H9 (cell line): Measurements from ENCODE around the gene CLIP4. TPM values are rescaled to one million over a fixed set of nuclear protein-coding genes. Genes with fewer than 3 reads are reported as not detected.

Experiments
- DNase-seq: peaks from one replicate; pipeline ENCODE4 v3.0.0-alpha.2; 2017
- H2AFZ ChIP-seq: one replicate; pipeline ENCODE4 v1.6.1; 2013; ENCODE audit warnings: mild to moderate bottlenecking, low read length, control low read depth, moderate library complexity
- H2AK5ac ChIP-seq: 2 replicates; pipeline ENCODE4 v1.6.1; 2013; ENCODE audit warnings: low read length, control low read depth, mixed read lengths; ENCODE audit not compliant: insufficient read length
- H2BK120ac ChIP-seq: one replicate; pipeline ENCODE4 v1.6.1; 2013; ENCODE audit warnings: low read depth, mild to moderate bottlenecking, low read length, control low read depth, inconsistent platforms; ENCODE audit not compliant: poor library complexity, severe bottlenecking
- H2BK12ac ChIP-seq: 2 replicates; pipeline ENCODE4 v1.6.1; 2013; ENCODE audit warnings: low read length, control low read depth, mixed read lengths, low read depth; ENCODE audit not compliant: insufficient read length
- H2BK15ac ChIP-seq: 2 replicates; pipeline ENCODE4 v1.6.1; 2013; ENCODE audit warnings: low read depth, low read length, control low read depth
- H2BK20ac ChIP-seq: one replicate; pipeline ENCODE4 v1.6.1; 2013; ENCODE audit warnings: low read depth, mild to moderate bottlenecking, low read length, control low read depth, inconsistent platforms; ENCODE audit not compliant: poor library complexity, severe bottlenecking
- H2BK5ac ChIP-seq: 2 replicates; pipeline ENCODE4 v1.6.1; 2013; ENCODE audit warnings: low read length, control low read depth, mixed read lengths; ENCODE audit not compliant: insufficient read length
- H3K14ac ChIP-seq: 2 replicates; pipeline ENCODE4 v1.6.1; 2013; ENCODE audit warnings: low read length, control low read depth; ENCODE audit not compliant: insufficient read depth
- H3K18ac ChIP-seq: 2 replicates; pipeline ENCODE4 v1.6.1; 2013; ENCODE audit warnings: low read depth, mild to moderate bottlenecking, mixed read lengths, low read length, control low read depth; ENCODE audit not compliant: insufficient read length
- H3K23ac ChIP-seq: 2 replicates; pipeline ENCODE4 v1.6.1; 2013; ENCODE audit warnings: low read length, control low read depth, mixed read lengths, low read depth; ENCODE audit not compliant: insufficient read length
- H3K23me2 ChIP-seq: 2 replicates; pipeline ENCODE4 v1.6.1; 2013; ENCODE audit warnings: low read depth, mild to moderate bottlenecking, mixed read lengths, low read length, control low read depth; ENCODE audit not compliant: insufficient read length, poor library complexity, severe bottlenecking
- H3K27ac ChIP-seq: 2 replicates; pipeline ENCODE4 v1.5.1; 2013; ENCODE audit warnings: low read length, control low read depth, mixed read lengths, low read depth; ENCODE audit not compliant: insufficient read length
- H3K27me3 ChIP-seq: 2 replicates; pipeline ENCODE4 v1.6.1; 2013; ENCODE audit warnings: low read length, control low read depth, inconsistent platforms; ENCODE audit not compliant: insufficient read depth
- H3K4ac ChIP-seq: 2 replicates; pipeline ENCODE4 v1.6.1; 2013; ENCODE audit warnings: low read depth, mild to moderate bottlenecking, control low read depth, inconsistent platforms, low read length, moderate library complexity
- H3K4me1 ChIP-seq: 2 replicates; pipeline ENCODE4 v1.6.1; 2013; ENCODE audit warnings: low read length, control low read depth, inconsistent platforms; ENCODE audit not compliant: insufficient read depth
- H3K4me2 ChIP-seq: 2 replicates; pipeline ENCODE4 v1.6.1; 2013; ENCODE audit warnings: low read length, control low read depth, mixed read lengths; ENCODE audit not compliant: insufficient read length, insufficient read depth
- H3K56ac ChIP-seq: 2 replicates; pipeline ENCODE4 v1.6.1; 2013; ENCODE audit warnings: low read depth, mild to moderate bottlenecking, mixed read lengths, low read length, control low read depth; ENCODE audit not compliant: insufficient read length
- H3K79me1 ChIP-seq: 2 replicates; pipeline ENCODE4 v1.6.1; 2013; ENCODE audit warnings: low read depth, mild to moderate bottlenecking, moderate library complexity, low read length, control low read depth, inconsistent platforms; ENCODE audit not compliant: insufficient read depth, poor library complexity, severe bottlenecking
- H3K79me2 ChIP-seq: 2 replicates; pipeline ENCODE4 v1.6.1; 2013; ENCODE audit warnings: low read length, control low read depth, inconsistent platforms; ENCODE audit not compliant: insufficient read depth
- H3K9ac ChIP-seq: 2 replicates; pipeline ENCODE4 v1.6.1; 2013; ENCODE audit warnings: low read length, control low read depth, mixed read lengths; ENCODE audit not compliant: insufficient read length; ENCODE audit errors: extremely low read depth
- H3K9me3 ChIP-seq: one replicate; pipeline ENCODE4 v1.6.1; 2013; ENCODE audit warnings: low read depth, low read length, inconsistent platforms; ENCODE audit not compliant: control insufficient read depth
- H3T11ph ChIP-seq: one replicate; pipeline ENCODE4 v1.6.1; 2013; ENCODE audit warnings: mild to moderate bottlenecking, low read length, control low read depth, inconsistent platforms
- H4K20me1 ChIP-seq: one replicate; pipeline ENCODE4 v1.6.1; 2013; ENCODE audit not compliant: control insufficient read depth, insufficient read length, insufficient read depth
- H4K5ac ChIP-seq: 2 replicates; pipeline ENCODE4 v1.6.1; 2013; ENCODE audit warnings: low read depth, mild to moderate bottlenecking, mixed read lengths, low read length, control low read depth; ENCODE audit not compliant: insufficient read length
- H4K8ac ChIP-seq: replicated peaks from 2 replicates; pipeline ENCODE4 v1.6.1; 2013; ENCODE audit warnings: low read length, control low read depth, mixed read lengths, low read depth; ENCODE audit not compliant: insufficient read length
- H4K91ac ChIP-seq: 2 replicates; pipeline ENCODE4 v1.6.1; 2013; ENCODE audit warnings: low read depth, mild to moderate bottlenecking, moderate library complexity, mixed read lengths, low read length, control low read depth; ENCODE audit not compliant: insufficient read length
- H3K27ac Mint-ChIP-seq, 3 experiments: 2 replicates in 2 of 3; 3 replicates in 1 of 3; pipeline ENCODE4 v1.8.0; 2020 to 2021; ENCODE audit warnings: mixed read lengths in 3 of 3, mild to moderate bottlenecking in 1 of 3, moderate library complexity in 1 of 3
- H3K27me3 Mint-ChIP-seq: 2 replicates; pipeline ENCODE4 v1.8.0; 2021; ENCODE audit warnings: low read depth, mild to moderate bottlenecking, moderate library complexity, mixed read lengths
- H3K36me3 Mint-ChIP-seq, 3 experiments: 2 replicates in 2 of 3; 3 replicates in 1 of 3; pipeline ENCODE4 v1.8.0; 2020 to 2021; ENCODE audit warnings: low read depth in 3 of 3, mixed read lengths in 3 of 3; ENCODE audit not compliant: insufficient read depth in 1 of 3
- H3K4me1 Mint-ChIP-seq, 2 experiments: 2 replicates each; pipeline ENCODE4 v1.8.0; 2020; ENCODE audit warnings: mixed read lengths in 2 of 2
- H3K4me3 Mint-ChIP-seq, 2 experiments: 2 replicates in 1 of 2; 3 replicates in 1 of 2; pipeline ENCODE4 v1.8.0; 2020 to 2021; ENCODE audit warnings: mild to moderate bottlenecking in 2 of 2, mixed read lengths in 2 of 2, moderate library complexity in 1 of 2
- H3K9me3 Mint-ChIP-seq, 2 experiments: 2 replicates in 1 of 2; 3 replicates in 1 of 2; pipeline ENCODE4 v1.8.0; 2020; ENCODE audit warnings: mild to moderate bottlenecking in 2 of 2, mixed read lengths in 2 of 2, moderate library complexity in 1 of 2
- WGBS: extraction: QIAGEN DNeasy Blood & Tissue Kit; methylation state at CpG from one replicate; pipeline ENCODE4 v1.1.7; 2013; ENCODE audit warnings: missing lambda C conversion rate, low lambda C conversion rate, mixed read lengths; ENCODE audit not compliant: insufficient read length; ENCODE audit errors: extremely low coverage; 5-methylcytosine and 5-hydroxymethylcytosine counted together
- total RNA-seq: library from RNA; stranded (reverse); gene quantifications from 2 replicates; pipeline ENCODE4 v1.2.1, GENCODE V29; 2021
- TF ChIP-seq, protein P1 (sequence below): fragments of 200-600 bp; sonication (generic); conservative IDR thresholded peaks from 3 replicates; pipeline ENCODE4 v1.8.0; 2021; ENCODE audit warnings: antibody characterized with exemption, mild to moderate bottlenecking

The CLIP4 gene
- total RNA-seq, 1 experiment from 2014 or later = 0.66 TPM

DNA sequence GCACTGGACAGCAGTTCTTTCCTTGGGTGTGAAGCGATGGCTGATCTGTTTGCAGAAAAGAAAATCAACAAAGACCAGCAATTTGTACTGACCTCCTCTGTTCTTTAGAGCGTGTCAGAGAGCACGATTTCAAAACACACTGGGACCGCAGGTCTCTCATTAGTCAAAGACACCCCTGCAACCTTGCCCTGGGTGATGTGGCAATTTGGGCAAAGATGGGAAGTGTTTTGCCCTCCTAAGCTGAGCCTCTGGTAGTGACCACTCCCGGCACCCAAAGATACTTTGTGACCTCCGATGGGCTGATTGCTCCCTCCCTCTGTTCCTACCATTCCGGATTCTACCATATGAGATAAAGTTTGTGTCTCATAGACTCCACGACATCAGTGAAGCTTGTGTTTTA is 18.2 kb upstream of the CLIP4 start:
- peaks cover 0 to 7% (median 3%) of the 10 kb centered on the region in 3 experiments; a peak in 4 of 7 replicates for H3K36me3 Mint-ChIP-seq
- Histone ChIP-seq H4K5ac (no peak overlapping the region), H3K27ac (no peak overlapping the region), H3K23me2 (no peaks in the 10 kb centered on the region), H3K18ac (no peak overlapping the region), H2AK5ac (no peak overlapping the region), H3K27me3 (no peaks in the 10 kb centered on the region), H2BK20ac (no peak overlapping the region), H3K79me1 (no peaks in the 10 kb centered on the region), H2AFZ (no peak overlapping the region), H3K4ac (no peak overlapping the region), H4K91ac (no peak overlapping the region), H4K8ac (no peak overlapping the region), H3K4me2 (no peak overlapping the region), H3K56ac (no peak overlapping the region), H3T11ph (no peak overlapping the region), H3K9me3 (peaks cover 4% of the 10 kb centered on the region), H2BK5ac (no peak overlapping the region), H2BK15ac (no peak overlapping the region), H4K20me1 (no peaks in the 10 kb centered on the region), H3K9ac (no peak overlapping the region), H3K23ac (no peak overlapping the region), H2BK12ac (no peak overlapping the region), H3K14ac (no peak overlapping the region; the same call in 1 of the 2 replicates), H3K4me1 (no peaks in the 10 kb centered on the region), H2BK120ac (no peak overlapping the region), H3K79me2 (no peaks in the 10 kb centered on the region)
- H3K9me3 Mint-ChIP-seq = peaks cover 7 to 11% of the 10 kb centered on the region in 2 experiments; a peak in 4 of 5 replicates
- no peak for DNase-seq
- H3K27me3 Mint-ChIP-seq = peaks cover 3% of the 10 kb centered on the region; the same call in 1 of the 2 replicates
- no peak overlapping the region for H3K27ac Mint-ChIP-seq
- H3K4me3 Mint-ChIP-seq = no peak overlapping the region
- WGBS = no CpG with 5 or more reads among the region's 8 CpGs
- H3K4me1 Mint-ChIP-seq = no peaks in the 10 kb centered on the region
- TF ChIP-seq, protein P1, sequence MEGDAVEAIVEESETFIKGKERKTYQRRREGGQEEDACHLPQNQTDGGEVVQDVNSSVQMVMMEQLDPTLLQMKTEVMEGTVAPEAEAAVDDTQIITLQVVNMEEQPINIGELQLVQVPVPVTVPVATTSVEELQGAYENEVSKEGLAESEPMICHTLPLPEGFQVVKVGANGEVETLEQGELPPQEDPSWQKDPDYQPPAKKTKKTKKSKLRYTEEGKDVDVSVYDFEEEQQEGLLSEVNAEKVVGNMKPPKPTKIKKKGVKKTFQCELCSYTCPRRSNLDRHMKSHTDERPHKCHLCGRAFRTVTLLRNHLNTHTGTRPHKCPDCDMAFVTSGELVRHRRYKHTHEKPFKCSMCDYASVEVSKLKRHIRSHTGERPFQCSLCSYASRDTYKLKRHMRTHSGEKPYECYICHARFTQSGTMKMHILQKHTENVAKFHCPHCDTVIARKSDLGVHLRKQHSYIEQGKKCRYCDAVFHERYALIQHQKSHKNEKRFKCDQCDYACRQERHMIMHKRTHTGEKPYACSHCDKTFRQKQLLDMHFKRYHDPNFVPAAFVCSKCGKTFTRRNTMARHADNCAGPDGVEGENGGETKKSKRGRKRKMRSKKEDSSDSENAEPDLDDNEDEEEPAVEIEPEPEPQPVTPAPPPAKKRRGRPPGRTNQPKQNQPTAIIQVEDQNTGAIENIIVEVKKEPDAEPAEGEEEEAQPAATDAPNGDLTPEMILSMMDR = no peak
